ENCODE measurements around the gene DLGAP1. TPM values are rescaled to one million over a fixed set of nuclear protein-coding genes. Genes with fewer than 3 reads are reported as not detected.

The DLGAP1 gene
- total and polyA plus RNA-seq, 2 experiments from 2014 or later, result 17.0 to 48.5 TPM

DNA sequence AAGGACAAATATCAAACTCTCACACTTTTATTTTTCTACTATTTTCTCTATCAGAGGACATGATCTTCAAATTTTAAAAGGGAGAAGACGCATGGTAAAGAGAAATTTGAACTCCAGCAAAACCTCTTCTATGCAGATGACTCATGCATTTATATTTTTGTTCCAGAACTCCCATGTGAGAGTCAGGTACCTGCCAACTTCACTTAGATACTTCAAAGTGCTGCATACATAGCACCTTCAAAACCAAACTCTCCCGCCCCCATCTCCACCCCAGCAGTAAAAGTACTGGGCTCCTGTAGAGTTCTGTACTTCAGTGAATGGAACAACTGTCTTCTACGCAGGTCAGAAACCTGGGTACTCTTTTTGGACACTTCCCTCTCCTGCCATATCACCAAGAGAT, 606.8 kb downstream of the DLGAP1 start:
- Histone ChIP-seq H3K36me3 (ENCODE audit: insufficient read depth) (no peaks in the 10 kb centered on the region), H3K27ac (ENCODE audit: low read depth) (no peak overlapping the region), H3F3A (replicated peaks; ENCODE audit: low read depth) (no peaks in the 10 kb centered on the region), H2AFZ (no peak overlapping the region), H3K4me3 (no peak overlapping the region), H3K79me2 (replicated peaks; ENCODE audit: insufficient read depth) (no peaks in the 10 kb centered on the region), H4K20me1 (replicated peaks; ENCODE audit: insufficient read depth) (no peaks in the 10 kb centered on the region), H3K4me2 (no peak overlapping the region), H3K9me2 (ENCODE audit: insufficient read depth) (no peaks in the 10 kb centered on the region), H3K27me3 (ENCODE audit: insufficient read depth) (no peaks in the 10 kb centered on the region), H3K4me1 (ENCODE audit: insufficient read depth) (no peaks in the 10 kb centered on the region)
- DNase-seq (ENCODE audit: low spot score), result no peak
- Mint-ChIP-seq H3K4me3 (no peak overlapping the region), H3K4me1 (no peaks in the 10 kb centered on the region; the same call in 2 of the 3 replicates), H3K36me3 (ENCODE audit: low read depth) (no peaks in the 10 kb centered on the region), H3K27ac (no peak overlapping the region), H3K9me3 (no peaks in the 10 kb centered on the region), H3K27me3 (ENCODE audit: insufficient read depth, low read depth, poor library complexity) (no peaks in the 10 kb centered on the region)
- no peak for ATAC-seq
- TF ChIP-seq, protein P1, sequence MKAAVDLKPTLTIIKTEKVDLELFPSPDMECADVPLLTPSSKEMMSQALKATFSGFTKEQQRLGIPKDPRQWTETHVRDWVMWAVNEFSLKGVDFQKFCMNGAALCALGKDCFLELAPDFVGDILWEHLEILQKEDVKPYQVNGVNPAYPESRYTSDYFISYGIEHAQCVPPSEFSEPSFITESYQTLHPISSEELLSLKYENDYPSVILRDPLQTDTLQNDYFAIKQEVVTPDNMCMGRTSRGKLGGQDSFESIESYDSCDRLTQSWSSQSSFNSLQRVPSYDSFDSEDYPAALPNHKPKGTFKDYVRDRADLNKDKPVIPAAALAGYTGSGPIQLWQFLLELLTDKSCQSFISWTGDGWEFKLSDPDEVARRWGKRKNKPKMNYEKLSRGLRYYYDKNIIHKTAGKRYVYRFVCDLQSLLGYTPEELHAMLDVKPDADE (IDR thresholded peaks at IDR 0.05), result no peak
- TF ChIP-seq NANOG (IDR thresholded peaks at IDR 0.05; ENCODE audit: borderline replicate concordance) (no peak), POLR2AphosphoS5 (IDR thresholded peaks at IDR 0.05; ENCODE audit: low read depth) (no peak), ZNF114 (CRISPR knock-in tag; IDR thresholded peaks at IDR 0.05) (no peak), CREB1 (CRISPR knock-in tag; IDR thresholded peaks at IDR 0.05; ENCODE audit: low read depth) (no peak), EZH2 (IDR thresholded peaks at IDR 0.05; ENCODE audit: low read depth, unreplicated experiment) (no peak), STAT1 (IDR thresholded peaks at IDR 0.05; ENCODE audit: unreplicated experiment) (no peak), JUNB (IDR thresholded peaks at IDR 0.05; ENCODE audit: unreplicated experiment) (no peak), ZNF331 (CRISPR knock-in tag; IDR thresholded peaks at IDR 0.05; ENCODE audit: low read depth) (no peak), EZH2phosphoT487 (IDR thresholded peaks at IDR 0.05; ENCODE audit: unreplicated experiment) (no peak)
- TF ChIP-seq, protein P2, sequence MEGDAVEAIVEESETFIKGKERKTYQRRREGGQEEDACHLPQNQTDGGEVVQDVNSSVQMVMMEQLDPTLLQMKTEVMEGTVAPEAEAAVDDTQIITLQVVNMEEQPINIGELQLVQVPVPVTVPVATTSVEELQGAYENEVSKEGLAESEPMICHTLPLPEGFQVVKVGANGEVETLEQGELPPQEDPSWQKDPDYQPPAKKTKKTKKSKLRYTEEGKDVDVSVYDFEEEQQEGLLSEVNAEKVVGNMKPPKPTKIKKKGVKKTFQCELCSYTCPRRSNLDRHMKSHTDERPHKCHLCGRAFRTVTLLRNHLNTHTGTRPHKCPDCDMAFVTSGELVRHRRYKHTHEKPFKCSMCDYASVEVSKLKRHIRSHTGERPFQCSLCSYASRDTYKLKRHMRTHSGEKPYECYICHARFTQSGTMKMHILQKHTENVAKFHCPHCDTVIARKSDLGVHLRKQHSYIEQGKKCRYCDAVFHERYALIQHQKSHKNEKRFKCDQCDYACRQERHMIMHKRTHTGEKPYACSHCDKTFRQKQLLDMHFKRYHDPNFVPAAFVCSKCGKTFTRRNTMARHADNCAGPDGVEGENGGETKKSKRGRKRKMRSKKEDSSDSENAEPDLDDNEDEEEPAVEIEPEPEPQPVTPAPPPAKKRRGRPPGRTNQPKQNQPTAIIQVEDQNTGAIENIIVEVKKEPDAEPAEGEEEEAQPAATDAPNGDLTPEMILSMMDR (conservative IDR thresholded peaks at IDR 0.05; ENCODE audit: low read depth in 2 of 2), result no peak
- TF ChIP-seq, protein P3, sequence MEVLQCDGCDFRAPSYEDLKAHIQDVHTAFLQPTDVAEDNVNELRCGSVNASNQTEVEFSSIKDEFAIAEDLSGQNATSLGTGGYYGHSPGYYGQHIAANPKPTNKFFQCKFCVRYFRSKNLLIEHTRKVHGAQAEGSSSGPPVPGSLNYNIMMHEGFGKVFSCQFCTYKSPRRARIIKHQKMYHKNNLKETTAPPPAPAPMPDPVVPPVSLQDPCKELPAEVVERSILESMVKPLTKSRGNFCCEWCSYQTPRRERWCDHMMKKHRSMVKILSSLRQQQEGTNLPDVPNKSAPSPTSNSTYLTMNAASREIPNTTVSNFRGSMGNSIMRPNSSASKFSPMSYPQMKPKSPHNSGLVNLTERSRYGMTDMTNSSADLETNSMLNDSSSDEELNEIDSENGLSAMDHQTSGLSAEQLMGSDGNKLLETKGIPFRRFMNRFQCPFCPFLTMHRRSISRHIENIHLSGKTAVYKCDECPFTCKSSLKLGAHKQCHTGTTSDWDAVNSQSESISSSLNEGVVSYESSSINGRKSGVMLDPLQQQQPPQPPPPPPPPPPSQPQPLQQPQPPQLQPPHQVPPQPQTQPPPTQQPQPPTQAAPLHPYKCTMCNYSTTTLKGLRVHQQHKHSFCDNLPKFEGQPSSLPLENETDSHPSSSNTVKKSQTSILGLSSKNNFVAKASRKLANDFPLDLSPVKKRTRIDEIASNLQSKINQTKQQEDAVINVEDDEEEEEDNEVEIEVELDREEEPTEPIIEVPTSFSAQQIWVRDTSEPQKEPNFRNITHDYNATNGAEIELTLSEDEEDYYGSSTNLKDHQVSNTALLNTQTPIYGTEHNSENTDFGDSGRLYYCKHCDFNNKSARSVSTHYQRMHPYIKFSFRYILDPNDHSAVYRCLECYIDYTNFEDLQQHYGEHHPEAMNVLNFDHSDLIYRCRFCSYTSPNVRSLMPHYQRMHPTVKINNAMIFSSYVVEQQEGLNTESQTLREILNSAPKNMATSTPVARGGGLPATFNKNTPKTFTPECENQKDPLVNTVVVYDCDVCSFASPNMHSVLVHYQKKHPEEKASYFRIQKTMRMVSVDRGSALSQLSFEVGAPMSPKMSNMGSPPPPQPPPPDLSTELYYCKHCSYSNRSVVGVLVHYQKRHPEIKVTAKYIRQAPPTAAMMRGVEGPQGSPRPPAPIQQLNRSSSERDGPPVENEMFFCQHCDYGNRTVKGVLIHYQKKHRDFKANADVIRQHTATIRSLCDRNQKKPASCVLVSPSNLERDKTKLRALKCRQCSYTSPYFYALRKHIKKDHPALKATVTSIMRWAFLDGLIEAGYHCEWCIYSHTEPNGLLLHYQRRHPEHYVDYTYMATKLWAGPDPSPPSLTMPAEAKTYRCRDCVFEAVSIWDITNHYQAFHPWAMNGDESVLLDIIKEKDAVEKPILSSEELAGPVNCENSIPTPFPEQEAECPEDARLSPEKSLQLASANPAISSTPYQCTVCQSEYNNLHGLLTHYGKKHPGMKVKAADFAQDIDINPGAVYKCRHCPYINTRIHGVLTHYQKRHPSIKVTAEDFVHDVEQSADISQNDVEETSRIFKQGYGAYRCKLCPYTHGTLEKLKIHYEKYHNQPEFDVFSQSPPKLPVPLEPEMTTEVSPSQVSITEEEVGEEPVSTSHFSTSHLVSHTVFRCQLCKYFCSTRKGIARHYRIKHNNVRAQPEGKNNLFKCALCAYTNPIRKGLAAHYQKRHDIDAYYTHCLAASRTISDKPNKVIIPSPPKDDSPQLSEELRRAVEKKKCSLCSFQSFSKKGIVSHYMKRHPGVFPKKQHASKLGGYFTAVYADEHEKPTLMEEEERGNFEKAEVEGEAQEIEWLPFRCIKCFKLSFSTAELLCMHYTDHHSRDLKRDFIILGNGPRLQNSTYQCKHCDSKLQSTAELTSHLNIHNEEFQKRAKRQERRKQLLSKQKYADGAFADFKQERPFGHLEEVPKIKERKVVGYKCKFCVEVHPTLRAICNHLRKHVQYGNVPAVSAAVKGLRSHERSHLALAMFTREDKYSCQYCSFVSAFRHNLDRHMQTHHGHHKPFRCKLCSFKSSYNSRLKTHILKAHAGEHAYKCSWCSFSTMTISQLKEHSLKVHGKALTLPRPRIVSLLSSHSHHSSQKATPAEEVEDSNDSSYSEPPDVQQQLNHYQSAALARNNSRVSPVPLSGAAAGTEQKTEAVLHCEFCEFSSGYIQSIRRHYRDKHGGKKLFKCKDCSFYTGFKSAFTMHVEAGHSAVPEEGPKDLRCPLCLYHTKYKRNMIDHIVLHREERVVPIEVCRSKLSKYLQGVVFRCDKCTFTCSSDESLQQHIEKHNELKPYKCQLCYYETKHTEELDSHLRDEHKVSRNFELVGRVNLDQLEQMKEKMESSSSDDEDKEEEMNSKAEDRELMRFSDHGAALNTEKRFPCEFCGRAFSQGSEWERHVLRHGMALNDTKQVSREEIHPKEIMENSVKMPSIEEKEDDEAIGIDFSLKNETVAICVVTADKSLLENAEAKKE (CRISPR knock-in tag; IDR thresholded peaks at IDR 0.05), result no peak
- TF ChIP-seq, protein P4, sequence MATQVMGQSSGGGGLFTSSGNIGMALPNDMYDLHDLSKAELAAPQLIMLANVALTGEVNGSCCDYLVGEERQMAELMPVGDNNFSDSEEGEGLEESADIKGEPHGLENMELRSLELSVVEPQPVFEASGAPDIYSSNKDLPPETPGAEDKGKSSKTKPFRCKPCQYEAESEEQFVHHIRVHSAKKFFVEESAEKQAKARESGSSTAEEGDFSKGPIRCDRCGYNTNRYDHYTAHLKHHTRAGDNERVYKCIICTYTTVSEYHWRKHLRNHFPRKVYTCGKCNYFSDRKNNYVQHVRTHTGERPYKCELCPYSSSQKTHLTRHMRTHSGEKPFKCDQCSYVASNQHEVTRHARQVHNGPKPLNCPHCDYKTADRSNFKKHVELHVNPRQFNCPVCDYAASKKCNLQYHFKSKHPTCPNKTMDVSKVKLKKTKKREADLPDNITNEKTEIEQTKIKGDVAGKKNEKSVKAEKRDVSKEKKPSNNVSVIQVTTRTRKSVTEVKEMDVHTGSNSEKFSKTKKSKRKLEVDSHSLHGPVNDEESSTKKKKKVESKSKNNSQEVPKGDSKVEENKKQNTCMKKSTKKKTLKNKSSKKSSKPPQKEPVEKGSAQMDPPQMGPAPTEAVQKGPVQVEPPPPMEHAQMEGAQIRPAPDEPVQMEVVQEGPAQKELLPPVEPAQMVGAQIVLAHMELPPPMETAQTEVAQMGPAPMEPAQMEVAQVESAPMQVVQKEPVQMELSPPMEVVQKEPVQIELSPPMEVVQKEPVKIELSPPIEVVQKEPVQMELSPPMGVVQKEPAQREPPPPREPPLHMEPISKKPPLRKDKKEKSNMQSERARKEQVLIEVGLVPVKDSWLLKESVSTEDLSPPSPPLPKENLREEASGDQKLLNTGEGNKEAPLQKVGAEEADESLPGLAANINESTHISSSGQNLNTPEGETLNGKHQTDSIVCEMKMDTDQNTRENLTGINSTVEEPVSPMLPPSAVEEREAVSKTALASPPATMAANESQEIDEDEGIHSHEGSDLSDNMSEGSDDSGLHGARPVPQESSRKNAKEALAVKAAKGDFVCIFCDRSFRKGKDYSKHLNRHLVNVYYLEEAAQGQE (IDR thresholded peaks at IDR 0.05; ENCODE audit: unreplicated experiment), result no peak

All from GM23338 (cell line).